HG02571 (cell line): ENCODE data around the gene STX1A.
"Not testable (repeated sequence)": the region's sequence is repeated elsewhere in the genome, so short reads cannot be mapped to it uniquely, and the experiment has no call there.

Experiments
- ATAC-seq: cut with Tn5 transposase; IDR thresholded peaks from one replicate; pipeline ENCODE4 v1.9.1; 2021; ENCODE audit warnings: mild to moderate bottlenecking, moderate library complexity; ENCODE audit not compliant: unreplicated experiment

STX1A gene

GRCh38 chr7:73683788-73684693, 35.4 kb downstream of the STX1A start:
- ATAC-seq: no peak

GRCh38 chr7:73683056-73683787, 36.2 kb downstream of the STX1A start, which contains the start of the genes BUD23 and DNAJC30:
Gene BUD23, plus strand, starts transcription at chr7:73683597. Its CDS starts 29 bp downstream, at chr7:73683626.
Gene DNAJC30, minus strand, starts transcription at chr7:73683453. Its CDS starts 30 bp downstream, at chr7:73683423.
- ATAC-seq: peak; percentile 93

- ATAC-seq: no peak
These were observed 36.8 kb downstream of the STX1A start for GRCh38 chr7:73682745-73683055.

GRCh38 chr7:73681031-73681430, 38.4 kb downstream of the STX1A start:
- no peak for ATAC-seq

GRCh38 chr7:73680501-73680900, 39.0 kb downstream of the STX1A start:
- ATAC-seq: no peak

GRCh38 chr7:73679709-73680108, 39.8 kb downstream of the STX1A start:
- no peak for ATAC-seq

- no peak for ATAC-seq
These were observed 40.6 kb downstream of the STX1A start for GRCh38 chr7:73678862-73679261.

- not testable (repeated sequence) for ATAC-seq
These were observed 43.4 kb downstream of the STX1A start for GRCh38 chr7:73676062-73676461.

GRCh38 chr7:73674468-73675124, 44.9 kb downstream of the STX1A start:
- ATAC-seq: no peak

GRCh38 chr7:73671857-73672445, 47.5 kb downstream of the STX1A start:
- ATAC-seq: no peak

- no peak for ATAC-seq
These were observed 48.2 kb downstream of the STX1A start for GRCh38 chr7:73671322-73671661.

GRCh38 chr7:73669858-73670385, 49.5 kb downstream of the STX1A start:
- no peak for ATAC-seq

GRCh38 chr7:73669288-73669701, 50.2 kb downstream of the STX1A start:
- no peak for ATAC-seq

- no peak for ATAC-seq
These were observed 50.6 kb downstream of the STX1A start for GRCh38 chr7:73668886-73669230.

- ATAC-seq: peak; percentile 19
These were observed 51.2 kb downstream of the STX1A start for GRCh38 chr7:73668103-73668885.

- ATAC-seq: peak; percentile 82
These were observed 51.9 kb downstream of the STX1A start, which contains the start of gene VPS37D for GRCh38 chr7:73667344-73668102. Gene VPS37D, plus strand, starts transcription at chr7:73667831. Its CDS starts 128 bp downstream, at chr7:73667959.

GRCh38 chr7:73663033-73663432, 56.4 kb downstream of the STX1A start:
- ATAC-seq: no peak

GRCh38 chr7:73660594-73660993, 58.9 kb downstream of the STX1A start:
- ATAC-seq: not testable (repeated sequence)

GRCh38 chr7:73659983-73660382, 59.5 kb downstream of the STX1A start:
- ATAC-seq: no peak
